Stimulated activated CD8-positive, alpha-beta memory T cell treated with anti-CD3 and anti-CD28 coated beads, Interleukin-15, amount 100 ng/mL, for 4 hours (primary cell): ENCODE measurements around the gene USP34.
"Not testable (repeated sequence)": the region's sequence is repeated elsewhere in the genome, so short reads cannot be mapped to it uniquely, and the experiment has no call there.

ENCODE experiments used
- DNase-seq, 2 donors: peaks; one replicate each; pipeline ENCODE4 v3.0.0-alpha.2; 2020; ENCODE audit warnings: low read depth in 2 of 2

Gene USP34

GRCh38 chr2:61151436-61151835, 319.5 kb downstream of the USP34 start:
- no peak for DNase-seq

- DNase-seq, result no peak
These were observed 321.8 kb downstream of the USP34 start for GRCh38 chr2:61149074-61149473.

DNA sequence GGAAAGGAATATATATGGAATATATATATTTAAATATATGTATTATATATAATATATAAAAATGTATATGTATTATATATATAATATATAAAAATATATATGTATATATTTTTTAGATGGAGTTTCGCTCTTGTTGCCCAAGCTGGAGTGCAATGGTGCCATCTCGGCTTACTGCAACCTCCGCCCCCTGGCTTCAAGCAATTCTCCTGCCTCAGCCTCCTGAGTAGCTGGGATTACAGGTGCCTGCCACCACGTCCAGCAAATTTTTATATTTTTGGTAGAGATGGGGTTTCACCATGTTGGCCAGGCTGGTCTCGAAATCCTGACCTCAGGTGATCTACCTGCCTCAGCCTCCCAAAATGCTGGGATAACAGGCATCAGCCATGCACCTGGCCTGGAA, 322.8 kb downstream of the USP34 start:
- DNase-seq, result not testable (repeated sequence)

DNA sequence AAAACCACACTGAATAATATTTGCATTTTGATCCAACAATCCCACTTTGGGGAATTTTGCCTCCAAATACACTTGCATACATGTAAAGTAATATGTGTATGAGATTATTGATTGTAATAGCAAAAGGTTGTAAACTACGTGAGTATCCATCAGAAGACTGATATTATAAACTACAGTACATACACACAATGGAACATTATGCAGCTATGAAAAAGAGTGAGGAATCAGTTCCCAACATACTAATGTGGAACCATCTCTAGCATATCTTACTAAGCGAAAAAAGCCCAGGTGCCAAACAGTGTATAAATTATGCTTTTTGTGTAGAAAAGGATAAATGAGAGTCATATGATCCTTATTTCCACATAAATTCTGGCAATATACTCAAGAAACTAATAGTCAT, 324.9 kb downstream of the USP34 start:
- DNase-seq, result no peak

DNA sequence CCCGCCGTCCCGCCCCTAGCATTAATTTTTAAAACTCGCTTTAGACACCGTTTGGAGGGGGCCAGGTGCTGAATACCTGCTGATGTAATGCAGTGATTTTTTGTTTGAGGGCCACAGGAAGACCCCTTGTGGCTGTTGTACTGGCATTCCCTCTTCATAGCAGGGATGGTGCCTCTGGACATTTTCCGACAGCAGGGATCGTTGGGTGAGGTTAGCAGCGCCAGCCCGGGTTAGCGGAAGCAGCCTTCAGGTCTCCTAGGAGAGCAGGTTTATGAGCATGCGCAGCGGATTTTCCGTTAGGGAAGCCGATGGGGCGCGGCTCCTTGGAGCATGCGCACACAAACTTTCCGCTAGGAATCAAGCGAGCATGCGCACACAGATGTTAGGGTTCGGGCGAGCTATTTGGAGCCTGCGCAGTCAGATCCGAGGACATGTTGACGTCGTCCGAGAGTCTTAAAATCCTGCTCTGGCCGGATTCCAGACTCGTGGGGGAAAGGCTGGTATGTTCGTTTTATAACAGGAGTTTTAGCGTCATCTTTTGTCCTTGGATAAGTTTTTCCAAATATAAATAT, 326.1 kb downstream of the USP34 start:
- DNase-seq, result peak; percentile 84 to 87

DNA sequence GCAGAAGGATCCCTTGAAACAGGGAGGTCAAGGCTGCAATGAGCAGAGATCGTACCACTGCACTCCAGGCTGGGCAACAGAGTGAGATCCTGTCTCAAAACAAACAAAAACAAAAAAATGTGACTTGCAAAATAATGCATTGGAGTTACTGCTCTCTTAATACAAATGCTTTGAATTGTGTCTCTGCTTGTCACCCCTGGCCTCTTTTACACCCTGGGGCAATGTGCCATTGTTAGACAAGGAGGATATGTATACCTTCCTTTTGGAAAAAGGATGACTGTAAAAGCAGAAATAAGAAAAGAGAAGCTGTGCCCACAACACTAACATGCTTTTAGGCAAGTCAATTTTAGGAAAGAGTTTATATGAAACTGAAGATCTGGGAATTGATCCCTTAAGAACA, 329.7 kb downstream of the USP34 start:
- no peak for DNase-seq

DNA sequence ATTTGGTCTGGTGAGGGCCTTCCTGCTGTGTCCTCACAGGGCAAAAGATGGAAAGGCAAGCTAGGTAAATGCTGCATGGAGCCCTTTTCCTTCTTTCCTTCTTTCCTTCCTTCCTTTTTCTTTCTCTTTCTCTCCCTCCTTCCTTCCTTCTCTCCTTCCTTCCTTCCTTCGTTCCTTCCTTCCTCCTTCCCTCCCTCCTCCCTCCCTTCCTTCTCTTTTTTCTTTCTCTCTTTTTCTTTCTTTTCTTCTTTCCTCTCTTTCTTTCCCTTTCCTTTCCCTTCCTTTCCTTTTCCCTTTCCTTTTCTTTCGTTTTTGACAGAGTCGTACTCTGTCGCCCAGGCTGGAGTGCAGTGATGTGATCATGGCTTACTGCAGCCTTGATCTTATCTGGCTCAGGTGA, 332.0 kb downstream of the USP34 start:
- DNase-seq, result no peak
